Spleen (tissue), 7 donors: ENCODE data around the gene FADS1.

Source experiments
- CTCF ChIP-seq, 11 experiments: fragments of 200-600 bp in 7 of 11; fragments of 450-650 bp in 4 of 11; sonication (generic) in 4 of 11; IDR thresholded peaks in 8 of 11; conservative IDR thresholded peaks in 3 of 11; 1 replicate in 7 of 11; 2 replicates in 4 of 11; pipeline versions ENCODE4 v1.4.0 to v1.8.0; 2016 to 2021; ENCODE audit warnings: antibody characterized with exemption in 11 of 11, inconsistent platforms in 4 of 11, mild to moderate bottlenecking in 1 of 11
- POLR2A ChIP-seq, 3 donors: fragments of 450-650 bp; IDR thresholded peaks; one replicate each; pipeline ENCODE4 v1.5.1; 2017; ENCODE audit warnings: antibody characterized with exemption in 3 of 3, mild to moderate bottlenecking in 1 of 3
- POLR2AphosphoS5 ChIP-seq, 3 donors: sonication (generic); formaldehyde crosslinking; IDR thresholded peaks; one replicate each; pipeline ENCODE4 v1.5.1; 2017; ENCODE audit warnings: antibody characterized with exemption in 3 of 3
- donor health status: DM: no; HTN: no; CAD: no; lungs with moderate emphysema.
- donor health status: DM: no; HTN: no; CAD: no.
- donor health status: DM: no; HTN: no; CAD: no.

GRCh38 chr11:61863548-61864081 is 46.8 kb upstream of the FADS1 start:
- TF ChIP-seq CTCF (IDR thresholded peaks at IDR 0.05 in 8 of 11, conservative IDR thresholded peaks at IDR 0.05 in 3 of 11) (no peak), POLR2A (IDR thresholded peaks at IDR 0.05) (no peak), POLR2AphosphoS5 (IDR thresholded peaks at IDR 0.05) (no peak)
